Parathyroid adenoma (tissue), 2 donors: ENCODE measurements around the gene TSPAN13.

ENCODE experiments used
- H2AFZ ChIP-seq: fragments of 300-600 bp; sonication (generic); one replicate; pipeline ENCODE4 v1.7.0; 2017; ENCODE audit warnings: antibody characterized with exemption, mild to moderate bottlenecking
- H3K27ac ChIP-seq: fragments of 300-600 bp; sonication (generic); one replicate; pipeline ENCODE4 v1.7.0; 2017
- H3K27me3 ChIP-seq: fragments of 300-600 bp; sonication (generic); one replicate; pipeline ENCODE4 v1.7.0; 2017; ENCODE audit warnings: low read length; ENCODE audit not compliant: control insufficient read depth, insufficient read depth
- H3K36me3 ChIP-seq: fragments of 300-600 bp; sonication (generic); one replicate; pipeline ENCODE4 v1.7.0; 2017; ENCODE audit warnings: low read length; ENCODE audit not compliant: control insufficient read depth, insufficient read depth
- H3K4me1 ChIP-seq: fragments of 300-600 bp; sonication (generic); one replicate; pipeline ENCODE4 v1.7.0; 2017; ENCODE audit warnings: control low read depth
- H3K4me2 ChIP-seq: fragments of 300-600 bp; sonication (generic); one replicate; pipeline ENCODE4 v1.7.0; 2017; ENCODE audit warnings: low read length
- H3K4me3 ChIP-seq: fragments of 300-600 bp; sonication (generic); one replicate; pipeline ENCODE4 v1.7.0; 2017; ENCODE audit warnings: low read depth, low read length
- H3K79me2 ChIP-seq: fragments of 300-600 bp; sonication (generic); one replicate; pipeline ENCODE4 v1.7.0; 2017; ENCODE audit warnings: control low read depth
- H3K9ac ChIP-seq: fragments of 300-600 bp; sonication (generic); one replicate; pipeline ENCODE4 v1.7.0; 2017; ENCODE audit warnings: mild to moderate bottlenecking
- H3K9me3 ChIP-seq: fragments of 300-600 bp; sonication (generic); one replicate; pipeline ENCODE4 v1.7.0; 2017; ENCODE audit warnings: low read length; ENCODE audit not compliant: control insufficient read depth
- TF ChIP-seq, protein P1 (sequence below): fragments of 300-600 bp; sonication (generic); IDR thresholded peaks from one replicate; pipeline ENCODE4 v1.7.0; 2017; ENCODE audit warnings: antibody characterized with exemption, mild to moderate bottlenecking
- donor health status: primary hyperparathyroidism.

Gene TSPAN13

DNA sequence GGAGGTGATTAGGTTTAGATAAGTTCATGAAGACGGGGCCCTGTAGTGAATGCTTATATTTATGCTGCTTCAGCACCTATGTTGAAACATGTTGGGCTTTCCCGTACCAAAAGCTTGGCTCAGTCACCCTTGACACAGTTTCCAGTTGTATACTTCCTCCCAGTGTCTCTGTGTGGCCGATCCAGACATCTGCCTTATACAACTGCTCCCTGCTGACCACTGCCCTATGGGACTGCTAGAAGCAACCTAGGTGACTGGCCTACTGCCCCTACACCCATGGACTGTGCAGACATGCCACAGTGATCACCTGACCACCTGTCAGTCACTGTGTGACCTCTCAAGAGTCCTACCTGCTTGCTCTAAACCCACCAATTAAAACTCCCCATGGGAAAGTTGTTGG, 22.6 kb upstream of the TSPAN13 start:
- no peaks in the 10 kb centered on the region for H3K79me2 ChIP-seq
- no peak overlapping the region for H3K4me2 ChIP-seq
- H3K36me3 ChIP-seq: no peaks in the 10 kb centered on the region
- TF ChIP-seq, protein P1, sequence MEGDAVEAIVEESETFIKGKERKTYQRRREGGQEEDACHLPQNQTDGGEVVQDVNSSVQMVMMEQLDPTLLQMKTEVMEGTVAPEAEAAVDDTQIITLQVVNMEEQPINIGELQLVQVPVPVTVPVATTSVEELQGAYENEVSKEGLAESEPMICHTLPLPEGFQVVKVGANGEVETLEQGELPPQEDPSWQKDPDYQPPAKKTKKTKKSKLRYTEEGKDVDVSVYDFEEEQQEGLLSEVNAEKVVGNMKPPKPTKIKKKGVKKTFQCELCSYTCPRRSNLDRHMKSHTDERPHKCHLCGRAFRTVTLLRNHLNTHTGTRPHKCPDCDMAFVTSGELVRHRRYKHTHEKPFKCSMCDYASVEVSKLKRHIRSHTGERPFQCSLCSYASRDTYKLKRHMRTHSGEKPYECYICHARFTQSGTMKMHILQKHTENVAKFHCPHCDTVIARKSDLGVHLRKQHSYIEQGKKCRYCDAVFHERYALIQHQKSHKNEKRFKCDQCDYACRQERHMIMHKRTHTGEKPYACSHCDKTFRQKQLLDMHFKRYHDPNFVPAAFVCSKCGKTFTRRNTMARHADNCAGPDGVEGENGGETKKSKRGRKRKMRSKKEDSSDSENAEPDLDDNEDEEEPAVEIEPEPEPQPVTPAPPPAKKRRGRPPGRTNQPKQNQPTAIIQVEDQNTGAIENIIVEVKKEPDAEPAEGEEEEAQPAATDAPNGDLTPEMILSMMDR: no peak
- H3K27ac ChIP-seq: no peak overlapping the region
- peaks cover 6% of the 10 kb centered on the region for H3K4me1 ChIP-seq
- no peaks in the 10 kb centered on the region for H3K9me3 ChIP-seq
- peak overlapping the region; percentile 15 for H2AFZ ChIP-seq
- no peaks in the 10 kb centered on the region for H3K27me3 ChIP-seq
- no peak overlapping the region for H3K9ac ChIP-seq
- H3K4me3 ChIP-seq: no peak overlapping the region

DNA sequence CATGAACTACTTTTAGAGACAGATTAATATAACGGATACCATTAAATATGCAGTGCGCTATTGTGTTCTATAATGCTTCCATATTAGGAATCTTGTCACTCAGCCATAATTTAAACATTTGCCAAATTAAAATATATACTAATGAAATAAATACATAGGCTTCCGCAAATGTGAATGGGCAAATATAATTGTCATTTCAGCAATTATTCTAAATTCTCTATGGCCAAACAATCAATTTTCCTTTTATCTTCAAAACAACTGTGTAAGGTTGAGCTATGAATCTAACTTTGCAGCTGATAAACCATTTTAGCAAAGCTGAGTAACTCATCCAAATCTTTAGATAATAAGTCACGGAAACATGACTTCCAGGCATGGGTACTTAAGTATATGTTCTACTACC, 20.7 kb upstream of the TSPAN13 start:
- no peak overlapping the region for H2AFZ ChIP-seq
- H3K4me3 ChIP-seq: no peak overlapping the region
- no peak overlapping the region for H3K27ac ChIP-seq
- no peaks in the 10 kb centered on the region for H3K9me3 ChIP-seq
- H3K4me1 ChIP-seq: peaks cover 13% of the 10 kb centered on the region
- H3K4me2 ChIP-seq: no peak overlapping the region
- TF ChIP-seq, protein P1: no peak
- H3K27me3 ChIP-seq: no peaks in the 10 kb centered on the region
- H3K79me2 ChIP-seq: no peaks in the 10 kb centered on the region
- H3K9ac ChIP-seq: no peak overlapping the region
- no peaks in the 10 kb centered on the region for H3K36me3 ChIP-seq

DNA sequence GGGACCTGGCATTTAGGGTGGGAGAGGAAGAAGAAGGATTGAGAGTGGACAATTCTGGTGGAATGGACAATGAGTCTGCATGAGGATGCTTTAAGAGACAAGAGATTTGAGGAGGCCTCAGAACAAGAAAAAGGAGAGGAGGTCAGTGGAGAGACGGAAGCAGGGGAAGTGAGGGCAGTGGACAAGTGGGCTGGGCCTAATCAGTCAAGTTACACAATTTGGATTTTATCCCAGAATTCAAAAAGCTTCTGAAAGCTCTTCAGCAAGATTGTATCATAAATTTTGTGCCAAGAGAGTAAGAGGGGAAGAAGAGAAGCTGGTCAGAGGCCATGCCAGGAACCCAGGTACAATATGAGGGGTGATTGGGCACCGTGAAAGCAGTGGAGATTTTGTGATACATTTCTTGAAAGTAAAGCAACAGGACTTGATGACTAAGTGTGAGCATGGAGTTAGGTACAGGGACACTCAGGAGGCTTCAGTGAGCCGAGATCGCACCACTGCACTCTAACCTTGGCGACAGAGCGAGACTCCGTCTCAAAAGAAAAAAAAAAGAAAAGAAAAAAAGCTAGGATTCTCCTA, 19.3 kb upstream of the TSPAN13 start:
- Histone ChIP-seq H3K36me3 (no peaks in the 10 kb centered on the region), H2AFZ (peak overlapping the region; percentile 68), H3K4me3 (peak overlapping the region; percentile 39), H3K4me2 (peak overlapping the region; percentile 38), H3K27ac (peak overlapping the region; percentile 84), H3K27me3 (no peaks in the 10 kb centered on the region), H3K4me1 (peaks cover 13% of the 10 kb centered on the region), H3K79me2 (no peaks in the 10 kb centered on the region), H3K9ac (no peak overlapping the region), H3K9me3 (no peaks in the 10 kb centered on the region)
- TF ChIP-seq, protein P1: no peak

DNA sequence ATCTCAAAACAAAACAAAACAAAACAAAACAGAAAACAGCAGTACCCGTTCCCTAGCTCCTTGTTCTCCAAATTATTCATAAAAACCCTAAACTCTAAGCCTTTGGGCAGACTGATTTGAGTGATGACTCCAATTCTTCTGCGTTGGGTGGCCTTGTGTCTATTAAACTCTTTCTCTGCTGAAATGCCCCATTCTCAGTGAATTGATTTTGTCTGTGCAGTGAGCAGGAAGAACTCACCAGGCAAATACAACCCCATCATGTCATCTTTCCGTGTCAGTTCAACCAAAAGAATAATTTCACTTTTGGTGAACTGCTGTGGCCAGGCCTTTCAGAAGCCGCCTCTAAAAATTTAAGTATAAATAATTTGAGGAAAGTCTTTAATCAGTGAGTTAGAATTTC, 18.5 kb upstream of the TSPAN13 start:
- Histone ChIP-seq H3K4me3 (peak overlapping the region; percentile 39), H3K4me1 (peaks cover 13% of the 10 kb centered on the region), H3K27ac (peak overlapping the region; percentile 84), H3K9me3 (no peaks in the 10 kb centered on the region), H3K27me3 (no peaks in the 10 kb centered on the region), H3K4me2 (peak overlapping the region; percentile 38), H3K36me3 (no peaks in the 10 kb centered on the region), H3K79me2 (no peaks in the 10 kb centered on the region), H2AFZ (peak overlapping the region; percentile 68), H3K9ac (no peak overlapping the region)
- TF ChIP-seq, protein P1: no peak

DNA sequence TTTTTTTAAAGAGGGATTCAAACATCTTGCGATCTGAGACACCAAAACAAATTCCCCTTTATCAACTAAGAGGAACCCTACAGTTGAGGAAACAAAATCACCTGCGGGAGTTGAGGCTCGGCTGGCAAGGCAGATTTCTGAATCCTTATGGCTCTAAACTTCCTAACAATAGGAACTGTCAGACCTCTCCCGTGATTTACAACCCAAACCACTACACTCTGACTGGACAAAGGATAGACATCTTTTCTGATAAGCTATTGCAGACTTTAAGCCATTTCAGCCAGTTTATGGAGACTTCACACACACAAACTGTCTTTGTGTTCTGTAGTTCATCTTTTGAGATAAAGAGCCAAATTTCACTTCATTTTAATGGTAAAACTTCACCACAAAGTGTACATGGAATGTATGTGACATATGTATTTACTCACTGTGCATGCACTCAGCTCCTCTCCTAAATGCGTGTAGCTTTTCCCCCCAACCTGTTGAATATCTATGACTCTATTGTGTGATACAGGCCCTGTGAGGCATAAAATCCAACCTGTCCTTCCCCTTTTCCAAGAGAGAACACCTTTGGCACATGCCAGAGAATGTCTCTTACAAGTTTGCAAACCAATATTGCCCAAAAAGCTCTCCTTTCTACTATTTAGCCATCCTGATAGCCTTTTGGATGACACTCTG, 15.4 kb upstream of the TSPAN13 start:
- TF ChIP-seq, protein P1: no peak
- no peaks in the 10 kb centered on the region for H3K9me3 ChIP-seq
- no peak overlapping the region for H3K4me2 ChIP-seq
- peaks cover 13% of the 10 kb centered on the region for H3K4me1 ChIP-seq
- no peaks in the 10 kb centered on the region for H3K79me2 ChIP-seq
- no peaks in the 10 kb centered on the region for H3K36me3 ChIP-seq
- no peak overlapping the region for H3K9ac ChIP-seq
- no peak overlapping the region for H3K4me3 ChIP-seq
- H3K27ac ChIP-seq: no peak overlapping the region
- H3K27me3 ChIP-seq: no peaks in the 10 kb centered on the region
- no peak overlapping the region for H2AFZ ChIP-seq
